AG09319 (cell line): ENCODE results near the gene EP400.

ENCODE experiments used
- DNase-seq: peaks from one replicate; pipeline ENCODE4 v3.0.0-alpha.2; 2010; ENCODE audit warnings: low read depth; ENCODE audit errors: extremely low read depth
- CTCF ChIP-seq: IDR thresholded peaks from 2 replicates; pipeline ENCODE4 v1.5.1; 2011; ENCODE audit warnings: low read depth, mild to moderate bottlenecking, inconsistent platforms, low read length, moderate library complexity

Gene EP400

GRCh38 chr12:132021031-132021871 is 71.5 kb downstream of the EP400 start:
- DNase-seq = no peak
- no peak for TF ChIP-seq CTCF

- no peak for DNase-seq
- no peak for TF ChIP-seq CTCF
Observed at GRCh38 chr12:132021965-132022364, 72.2 kb downstream of the EP400 start.

GRCh38 chr12:132023658-132024057 is 73.9 kb downstream of the EP400 start:
- no peak for TF ChIP-seq CTCF
- DNase-seq = no peak

- no peak for DNase-seq
- no peak for TF ChIP-seq CTCF
Observed at GRCh38 chr12:132024758-132025157, 75.0 kb downstream of the EP400 start.

GRCh38 chr12:132025526-132025925 is 75.8 kb downstream of the EP400 start:
- DNase-seq = no peak
- no peak for TF ChIP-seq CTCF

GRCh38 chr12:132026061-132026795 is 76.5 kb downstream of the EP400 start:
- TF ChIP-seq CTCF = no peak
- DNase-seq = no peak
